Esophagus (tissue), 2 donors: ENCODE results near the gene WWOX. TPM values are rescaled to one million over a fixed set of nuclear protein-coding genes. Genes with fewer than 3 reads are reported as not detected.

ENCODE experiments used
- H3K27ac ChIP-seq, 2 donors: one replicate each; pipeline ENCODE4 v1.5.1; 2013; ENCODE audit warnings: low read depth in 2 of 2, mild to moderate bottlenecking in 2 of 2, inconsistent platforms in 1 of 2, low read length in 1 of 2, moderate library complexity in 1 of 2
- H3K27me3 ChIP-seq, 2 donors: one replicate each; pipeline ENCODE4 v1.6.1; 2013; ENCODE audit warnings: low read length in 2 of 2, control low read depth in 1 of 2, mild to moderate bottlenecking in 1 of 2; ENCODE audit not compliant: insufficient read depth in 2 of 2, control insufficient read depth in 1 of 2
- H3K36me3 ChIP-seq, 2 donors: one replicate each; pipeline ENCODE4 v1.6.1; 2013; ENCODE audit warnings: low read length in 1 of 2; ENCODE audit not compliant: control insufficient read depth in 2 of 2, insufficient read depth in 2 of 2
- H3K4me1 ChIP-seq, 2 donors: one replicate each; pipeline ENCODE4 v1.6.1; 2013; ENCODE audit warnings: low read length in 1 of 2; ENCODE audit not compliant: control insufficient read depth in 2 of 2, insufficient read depth in 2 of 2
- H3K4me3 ChIP-seq, 2 donors: one replicate each; pipeline ENCODE4 v1.5.1; 2013; ENCODE audit warnings: low read length in 2 of 2, mild to moderate bottlenecking in 2 of 2, low read depth in 1 of 2, moderate library complexity in 1 of 2
- H3K9me3 ChIP-seq, 2 donors: one replicate each; pipeline ENCODE4 v1.6.1; 2013; ENCODE audit warnings: mild to moderate bottlenecking in 2 of 2, low read depth in 1 of 2, low read length in 1 of 2, moderate library complexity in 1 of 2; ENCODE audit not compliant: control insufficient read depth in 2 of 2, insufficient read depth in 1 of 2
- WGBS, 2 donors: extraction: QIAGEN DNeasy Blood & Tissue Kit; methylation state at CpG; one replicate each; pipeline ENCODE4 v1.1.7; 2013; 5-methylcytosine and 5-hydroxymethylcytosine counted together
- polyA plus RNA-seq, 2 donors: library from polyadenylated mRNA; stranded (reverse); fragments of 200-250 nt; gene quantifications; one replicate each; pipeline ENCODE4 v1.2.3, GENCODE V29; 2013
- donor health status: healthy with polysubstance abuse.
- donor health status: Bipolar disorder and iron deficiency.

WWOX gene
- polyA plus RNA-seq, 2 donors = 6.4 to 9.1 TPM

GRCh38 chr16:78583441-78583840, 484.0 kb downstream of the WWOX start:
- 85 to 90% methylated on average over 3 of the region's 3 CpGs for WGBS, 2 donors
- Histone ChIP-seq H3K4me1 (no peaks in the 10 kb centered on the region), H3K4me3 (no peak overlapping the region), H3K9me3 (no peaks in the 10 kb centered on the region), H3K27ac (no peak overlapping the region), H3K27me3 (no peaks in the 10 kb centered on the region), H3K36me3 (no peaks in the 10 kb centered on the region)

GRCh38 chr16:78584213-78584860, 484.9 kb downstream of the WWOX start:
- Histone ChIP-seq H3K36me3 (no peaks in the 10 kb centered on the region), H3K27ac (no peak overlapping the region), H3K9me3 (no peaks in the 10 kb centered on the region), H3K27me3 (no peaks in the 10 kb centered on the region), H3K4me1 (no peaks in the 10 kb centered on the region), H3K4me3 (no peak overlapping the region)
- WGBS, 2 donors = 79 to 81% methylated on average over 10 of the region's 10 CpGs

- H3K4me1 ChIP-seq = no peaks in the 10 kb centered on the region
- H3K9me3 ChIP-seq = no peaks in the 10 kb centered on the region
- no peak overlapping the region for H3K27ac ChIP-seq
- WGBS, 2 donors = 92 to 95% methylated on average over 8 of the region's 8 CpGs
- no peak overlapping the region for H3K4me3 ChIP-seq
- H3K36me3 ChIP-seq = no peaks in the 10 kb centered on the region
- H3K27me3 ChIP-seq = no peaks in the 10 kb centered on the region
Measured at GRCh38 chr16:78584991-78585390, 485.5 kb downstream of the WWOX start.

GRCh38 chr16:78589331-78589730, 489.9 kb downstream of the WWOX start:
- no peaks in the 10 kb centered on the region for H3K9me3 ChIP-seq
- H3K27ac ChIP-seq = no peak overlapping the region
- no peaks in the 10 kb centered on the region for H3K4me1 ChIP-seq
- no peaks in the 10 kb centered on the region for H3K36me3 ChIP-seq
- 96 to 99% methylated on average over 3 of the region's 3 CpGs for WGBS, 2 donors
- no peak overlapping the region for H3K4me3 ChIP-seq
- no peaks in the 10 kb centered on the region for H3K27me3 ChIP-seq

GRCh38 chr16:78591682-78592103, 492.2 kb downstream of the WWOX start:
- Histone ChIP-seq H3K4me3 (no peak overlapping the region), H3K36me3 (no peaks in the 10 kb centered on the region), H3K9me3 (no peaks in the 10 kb centered on the region), H3K27me3 (no peaks in the 10 kb centered on the region), H3K4me1 (no peaks in the 10 kb centered on the region), H3K27ac (no peak overlapping the region)
- 91 to 93% methylated on average over 5 of the region's 5 CpGs for WGBS, 2 donors

GRCh38 chr16:78592111-78592510, 492.7 kb downstream of the WWOX start:
- no peak overlapping the region for H3K27ac ChIP-seq
- no peaks in the 10 kb centered on the region for H3K36me3 ChIP-seq
- no peaks in the 10 kb centered on the region for H3K9me3 ChIP-seq
- H3K4me1 ChIP-seq = no peaks in the 10 kb centered on the region
- 90 to 93% methylated on average over 3 of the region's 3 CpGs for WGBS, 2 donors
- no peaks in the 10 kb centered on the region for H3K27me3 ChIP-seq
- H3K4me3 ChIP-seq = no peak overlapping the region

GRCh38 chr16:78593352-78593751, 493.9 kb downstream of the WWOX start:
- Histone ChIP-seq H3K27me3 (no peaks in the 10 kb centered on the region), H3K4me1 (no peaks in the 10 kb centered on the region), H3K9me3 (no peaks in the 10 kb centered on the region), H3K36me3 (no peaks in the 10 kb centered on the region), H3K27ac (no peak overlapping the region), H3K4me3 (no peak overlapping the region)
- 88 to 90% methylated on average over 3 of the region's 3 CpGs for WGBS, 2 donors

GRCh38 chr16:78594191-78594590, 494.7 kb downstream of the WWOX start:
- Histone ChIP-seq H3K9me3 (no peaks in the 10 kb centered on the region), H3K27ac (no peak overlapping the region), H3K4me3 (no peak overlapping the region), H3K36me3 (no peaks in the 10 kb centered on the region), H3K4me1 (no peaks in the 10 kb centered on the region), H3K27me3 (no peaks in the 10 kb centered on the region)
- 70 to 79% methylated on average over 7 of the region's 7 CpGs for WGBS, 2 donors

- H3K4me3 ChIP-seq = no peak overlapping the region
- H3K36me3 ChIP-seq = no peaks in the 10 kb centered on the region
- H3K27ac ChIP-seq = no peak overlapping the region
- no peaks in the 10 kb centered on the region for H3K27me3 ChIP-seq
- H3K4me1 ChIP-seq = no peaks in the 10 kb centered on the region
- no peaks in the 10 kb centered on the region for H3K9me3 ChIP-seq
- WGBS, 2 donors = 85 to 93% methylated on average over 10 of the region's 10 CpGs
Measured at GRCh38 chr16:78596348-78596995, 497.0 kb downstream of the WWOX start.

GRCh38 chr16:78596996-78597422, 497.6 kb downstream of the WWOX start:
- Histone ChIP-seq H3K27me3 (no peaks in the 10 kb centered on the region), H3K36me3 (no peaks in the 10 kb centered on the region), H3K27ac (no peak overlapping the region), H3K9me3 (no peaks in the 10 kb centered on the region), H3K4me1 (no peaks in the 10 kb centered on the region), H3K4me3 (no peak overlapping the region)
- 81 to 95% methylated on average over 9 of the region's 9 CpGs for WGBS, 2 donors
